HepG2 (cell line): ENCODE measurements around the gene WWTR1. TPM values are rescaled to one million over a fixed set of nuclear protein-coding genes. Genes with fewer than 3 reads are reported as not detected.

ENCODE experiments used
- EEA1 ChIP-seq: sonication (generic); formaldehyde crosslinking; IDR thresholded peaks from 2 replicates; pipeline ENCODE4 v1.5.1; 2020; ENCODE audit warnings: mild to moderate bottlenecking, missing genetic modification reagents, borderline replicate concordance
- ESRRA ChIP-seq: sonication (generic); formaldehyde crosslinking; IDR thresholded peaks from 2 replicates; pipeline ENCODE4 v1.5.1; 2020; ENCODE audit warnings: mild to moderate bottlenecking, low read depth, missing genetic modification reagents
- HOXA3 ChIP-seq: sonication (generic); formaldehyde crosslinking; IDR thresholded peaks from 2 replicates; pipeline ENCODE4 v1.5.0; 2020; ENCODE audit warnings: missing genetic modification reagents
- KDM5A ChIP-seq: fragments of 200-600 bp; sonication (generic); IDR thresholded peaks from 2 replicates; pipeline ENCODE4 v1.7.0; 2018; ENCODE audit warnings: antibody characterized with exemption, mild to moderate bottlenecking, low read length, borderline replicate concordance
- MED13 ChIP-seq: sonication (generic); formaldehyde crosslinking; IDR thresholded peaks from 2 replicates; pipeline ENCODE4 v1.5.0; 2020; ENCODE audit warnings: missing genetic modification reagents
- NR1H2 ChIP-seq: sonication (generic); formaldehyde crosslinking; IDR thresholded peaks from 2 replicates; pipeline ENCODE4 v1.8.1; 2022; ENCODE audit warnings: low read depth, missing genetic modification reagents, borderline replicate concordance
- RXRB ChIP-seq: IDR thresholded peaks from 2 replicates; pipeline ENCODE4 v1.6.1; 2016; ENCODE audit warnings: borderline replicate concordance, missing genetic modification reagents, missing compliant biosample characterization
- SCMH1 ChIP-seq: sonication (generic); formaldehyde crosslinking; IDR thresholded peaks from 2 replicates; pipeline ENCODE4 v1.9.0; 2021; ENCODE audit warnings: missing genetic modification reagents, mild to moderate bottlenecking, borderline replicate concordance
- SMARCC2 ChIP-seq: fragments of 450-650 bp; IDR thresholded peaks from 2 replicates; pipeline ENCODE4 v1.6.1; 2017; ENCODE audit warnings: antibody characterized with exemption, mild to moderate bottlenecking
- TARDBP ChIP-seq: sonication (generic); formaldehyde crosslinking; IDR thresholded peaks from 2 replicates; pipeline ENCODE4 v1.8.0; 2022; ENCODE audit warnings: mild to moderate bottlenecking, missing genetic modification reagents
- THYN1 ChIP-seq: sonication (generic); formaldehyde crosslinking; IDR thresholded peaks from 2 replicates; pipeline ENCODE4 v1.8.1; 2023; ENCODE audit warnings: low read depth, mild to moderate bottlenecking, moderate library complexity, missing genetic modification reagents, borderline replicate concordance
- ZBTB3 ChIP-seq: sonication (generic); formaldehyde crosslinking; IDR thresholded peaks from 2 replicates; pipeline ENCODE4 v1.4.0; 2020; ENCODE audit warnings: low read depth, mild to moderate bottlenecking, moderate library complexity, missing genetic modification reagents, borderline replicate concordance
- ZBTB7B ChIP-seq: sonication (generic); formaldehyde crosslinking; IDR thresholded peaks from 2 replicates; pipeline ENCODE4 v1.4.0; 2020; ENCODE audit warnings: missing genetic modification reagents
- ZC3H13 ChIP-seq: sonication (generic); formaldehyde crosslinking; IDR thresholded peaks from 2 replicates; pipeline ENCODE4 v1.8.1; 2023; ENCODE audit warnings: mild to moderate bottlenecking, missing genetic modification reagents, moderate library complexity
- ZNF292 ChIP-seq: sonication (generic); formaldehyde crosslinking; IDR thresholded peaks from 2 replicates; pipeline ENCODE4 v1.8.1; 2022; ENCODE audit warnings: mild to moderate bottlenecking, low read depth, missing genetic modification reagents, borderline replicate concordance
- ZNF543 ChIP-seq: sonication (generic); formaldehyde crosslinking; IDR thresholded peaks from 2 replicates; pipeline ENCODE4 v1.4.0; 2020; ENCODE audit warnings: mild to moderate bottlenecking, missing genetic modification reagents
- polyA plus RNA-seq, 8 experiments: library from polyadenylated mRNA; depleted of rRNA in 3 of 8; stranded (reverse) in 7 of 8; unstranded in 1 of 8; fragments of >200 nt; fragmentation: Illumina TruSeq in 4 of 8; extraction: Trizol in 4 of 8; gene quantifications; 2 replicates each; pipeline versions ENCODE4 v1.2.1 to v1.2.3, GENCODE V29; 2011 to 2016; ENCODE audit warnings: low read depth in 4 of 8, missing spikeins in 1 of 8, mixed read lengths in 1 of 8; ENCODE audit not compliant: insufficient read depth in 1 of 8
- total RNA-seq, 5 experiments: library from RNA; depleted of rRNA; stranded (reverse); fragments of >200 nt; fragmentation: Illumina TruSeq; extraction: Trizol; gene quantifications; 2 replicates each; pipeline ENCODE4 v1.2.3, GENCODE V29; 2016; ENCODE audit warnings: low read depth in 1 of 5
- TF ChIP-seq, protein P1 (sequence below): sonication (generic); formaldehyde crosslinking; IDR thresholded peaks from 2 replicates; pipeline ENCODE4 v1.4.0; 2020; ENCODE audit warnings: mild to moderate bottlenecking, missing genetic modification reagents
- TF ChIP-seq, protein P2 (sequence below): IDR thresholded peaks from 2 replicates; pipeline ENCODE4 v1.6.1; 2016; ENCODE audit warnings: control low read depth
- TF ChIP-seq, protein P3 (sequence below): sonication (generic); formaldehyde crosslinking; IDR thresholded peaks from 2 replicates; pipeline ENCODE4 v1.8.0; 2022; ENCODE audit warnings: missing genetic modification reagents, mild to moderate bottlenecking, inconsistent platforms, borderline replicate concordance
- TF ChIP-seq, protein P4 (sequence below): sonication (generic); formaldehyde crosslinking; IDR thresholded peaks from 2 replicates; pipeline ENCODE4 v1.5.0; 2020; ENCODE audit warnings: mild to moderate bottlenecking, missing genetic modification reagents, moderate library complexity
- TF ChIP-seq, protein P5 (sequence below): sonication (generic); formaldehyde crosslinking; IDR thresholded peaks from 2 replicates; pipeline ENCODE4 v1.8.1; 2023; ENCODE audit warnings: mild to moderate bottlenecking, inconsistent platforms, moderate library complexity, missing genetic modification reagents, borderline replicate concordance

The WWTR1 gene
- total and polyA plus RNA-seq, 2 of the 13 experiments (the other 11 are each of a cell fraction or from before 2014, with no cell fraction given): 19.7 to 139 TPM

DNA sequence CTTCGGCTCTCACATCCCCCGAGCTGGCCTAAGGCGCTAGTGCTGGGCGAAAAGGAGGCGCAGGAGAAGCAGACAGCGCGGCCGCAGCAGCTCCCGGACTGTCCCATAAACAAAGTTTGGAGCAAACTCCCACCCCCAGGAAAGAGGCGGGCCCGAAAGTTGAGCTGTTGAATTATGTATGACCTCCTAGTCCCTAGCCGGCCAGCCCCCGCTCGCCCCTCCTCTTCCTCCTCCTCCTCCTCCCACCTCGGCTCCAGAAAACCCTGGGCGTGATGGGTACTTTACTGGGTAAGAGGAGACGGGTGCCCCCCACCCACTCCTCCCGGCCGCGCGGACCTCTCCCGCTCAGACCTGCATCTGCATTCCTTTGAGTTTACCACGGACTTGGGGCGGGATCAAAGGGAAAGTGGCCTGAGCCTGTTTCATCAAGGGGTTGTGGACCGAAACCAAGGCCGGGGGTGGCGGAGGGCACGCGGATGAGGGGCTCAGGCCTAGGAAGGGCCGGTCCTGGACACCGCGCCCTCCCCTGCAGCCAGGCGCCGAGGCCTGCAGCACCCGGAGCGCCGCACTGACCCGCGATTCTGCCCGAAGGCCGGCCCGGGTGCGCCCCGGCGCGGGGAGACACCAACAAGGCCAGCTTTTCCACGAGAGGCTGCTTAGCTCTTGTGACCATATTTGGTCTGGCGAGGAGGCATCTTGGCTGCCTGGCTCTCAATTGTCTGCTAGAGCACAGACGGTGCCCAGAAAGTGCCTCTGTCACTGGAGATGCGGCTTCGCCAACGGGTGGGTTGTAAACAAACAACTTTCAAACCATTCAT is at the start of gene WWTR1 (continued):
- TF ChIP-seq KDM5A (peak; percentile 71; the same call in 1 of the 2 replicates), EEA1 (CRISPR knock-in tag) (0 out of 2 replicates have a peak, but pooled peaks have one; percentile 8), ZBTB7B (CRISPR knock-in tag) (peak; percentile 79; the same call in 1 of the 2 replicates), SCMH1 (CRISPR knock-in tag) (no peak), RXRB (CRISPR knock-in tag) (peak; percentile 17; the same call in 1 of the 2 replicates), ZNF543 (CRISPR knock-in tag) (peak; percentile 77), HOXA3 (CRISPR knock-in tag) (peak; percentile 49), THYN1 (CRISPR knock-in tag) (no peak; the same call in 1 of the 2 replicates), ESRRA (CRISPR knock-in tag) (peak; percentile 57), ZBTB3 (CRISPR knock-in tag) (no peak), NR1H2 (CRISPR knock-in tag) (0 out of 2 replicates have a peak, but pooled peaks have one; percentile 24), ZNF292 (CRISPR knock-in tag) (0 out of 2 replicates have a peak, but pooled peaks have one; percentile 33), ZC3H13 (CRISPR knock-in tag) (0 out of 2 replicates have a peak, but pooled peaks have one; percentile 60), MED13 (CRISPR knock-in tag) (peak; percentile 35; the same call in 1 of the 2 replicates), SMARCC2 (no peak), TARDBP (CRISPR knock-in tag) (peak; percentile 47)
- TF ChIP-seq, protein P1, sequence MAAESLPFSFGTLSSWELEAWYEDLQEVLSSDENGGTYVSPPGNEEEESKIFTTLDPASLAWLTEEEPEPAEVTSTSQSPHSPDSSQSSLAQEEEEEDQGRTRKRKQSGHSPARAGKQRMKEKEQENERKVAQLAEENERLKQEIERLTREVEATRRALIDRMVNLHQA (CRISPR knock-in tag): 0 out of 2 replicates have a peak, but pooled peaks have one; percentile 14
- TF ChIP-seq, protein P2, sequence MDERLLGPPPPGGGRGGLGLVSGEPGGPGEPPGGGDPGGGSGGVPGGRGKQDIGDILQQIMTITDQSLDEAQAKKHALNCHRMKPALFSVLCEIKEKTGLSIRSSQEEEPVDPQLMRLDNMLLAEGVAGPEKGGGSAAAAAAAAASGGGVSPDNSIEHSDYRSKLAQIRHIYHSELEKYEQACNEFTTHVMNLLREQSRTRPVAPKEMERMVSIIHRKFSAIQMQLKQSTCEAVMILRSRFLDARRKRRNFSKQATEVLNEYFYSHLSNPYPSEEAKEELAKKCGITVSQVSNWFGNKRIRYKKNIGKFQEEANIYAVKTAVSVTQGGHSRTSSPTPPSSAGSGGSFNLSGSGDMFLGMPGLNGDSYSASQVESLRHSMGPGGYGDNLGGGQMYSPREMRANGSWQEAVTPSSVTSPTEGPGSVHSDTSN (CRISPR knock-in tag): no peak
- TF ChIP-seq, protein P3, sequence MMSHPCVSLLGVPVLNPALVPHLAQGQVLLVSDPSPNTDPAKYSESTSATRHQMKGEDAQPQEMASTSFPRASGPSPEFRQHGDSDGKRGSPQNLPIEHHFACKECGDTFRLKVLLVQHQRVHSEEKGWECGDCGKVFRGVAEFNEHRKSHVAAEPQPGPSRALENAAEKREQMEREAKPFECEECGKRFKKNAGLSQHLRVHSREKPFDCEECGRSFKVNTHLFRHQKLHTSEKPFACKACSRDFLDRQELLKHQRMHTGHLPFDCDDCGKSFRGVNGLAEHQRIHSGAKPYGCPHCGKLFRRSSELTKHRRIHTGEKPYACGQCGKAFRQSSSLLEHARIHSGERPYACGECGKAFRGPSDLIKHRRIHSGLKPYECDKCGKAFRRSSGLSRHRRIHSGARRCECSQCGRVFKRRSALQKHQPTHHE (CRISPR knock-in tag): no peak
- TF ChIP-seq, protein P4, sequence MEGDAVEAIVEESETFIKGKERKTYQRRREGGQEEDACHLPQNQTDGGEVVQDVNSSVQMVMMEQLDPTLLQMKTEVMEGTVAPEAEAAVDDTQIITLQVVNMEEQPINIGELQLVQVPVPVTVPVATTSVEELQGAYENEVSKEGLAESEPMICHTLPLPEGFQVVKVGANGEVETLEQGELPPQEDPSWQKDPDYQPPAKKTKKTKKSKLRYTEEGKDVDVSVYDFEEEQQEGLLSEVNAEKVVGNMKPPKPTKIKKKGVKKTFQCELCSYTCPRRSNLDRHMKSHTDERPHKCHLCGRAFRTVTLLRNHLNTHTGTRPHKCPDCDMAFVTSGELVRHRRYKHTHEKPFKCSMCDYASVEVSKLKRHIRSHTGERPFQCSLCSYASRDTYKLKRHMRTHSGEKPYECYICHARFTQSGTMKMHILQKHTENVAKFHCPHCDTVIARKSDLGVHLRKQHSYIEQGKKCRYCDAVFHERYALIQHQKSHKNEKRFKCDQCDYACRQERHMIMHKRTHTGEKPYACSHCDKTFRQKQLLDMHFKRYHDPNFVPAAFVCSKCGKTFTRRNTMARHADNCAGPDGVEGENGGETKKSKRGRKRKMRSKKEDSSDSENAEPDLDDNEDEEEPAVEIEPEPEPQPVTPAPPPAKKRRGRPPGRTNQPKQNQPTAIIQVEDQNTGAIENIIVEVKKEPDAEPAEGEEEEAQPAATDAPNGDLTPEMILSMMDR (CRISPR knock-in tag): peak; percentile 54; the same call in 1 of the 2 replicates
- TF ChIP-seq, protein P5, sequence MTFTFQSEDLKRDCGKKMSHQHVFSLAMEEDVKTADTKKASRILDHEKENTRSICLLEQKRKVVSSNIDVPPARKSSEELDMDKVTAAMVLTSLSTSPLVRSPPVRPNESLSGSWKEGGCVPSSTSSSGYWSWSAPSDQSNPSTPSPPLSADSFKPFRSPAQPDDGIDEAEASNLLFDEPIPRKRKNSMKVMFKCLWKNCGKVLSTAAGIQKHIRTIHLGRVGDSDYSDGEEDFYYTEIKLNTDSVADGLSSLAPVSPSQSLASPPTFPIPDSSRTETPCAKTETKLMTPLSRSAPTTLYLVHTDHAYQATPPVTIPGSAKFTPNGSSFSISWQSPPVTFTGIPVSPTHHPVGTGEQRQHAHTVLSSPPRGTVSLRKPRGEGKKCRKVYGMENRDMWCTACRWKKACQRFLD (CRISPR knock-in tag): peak; percentile 94; the same call in 1 of the 2 replicates
